Colonic mucosa (tissue), 4 donors: ENCODE data around the gene ADORA1. TPM values are rescaled to one million over a fixed set of nuclear protein-coding genes. Genes with fewer than 3 reads are reported as not detected.

Experiments
- DNase-seq: peaks from one replicate; pipeline ENCODE4 v3.0.0-alpha.2; 2020
- H3K27ac ChIP-seq: fragments of 200-600 bp; one replicate; pipeline ENCODE4 v1.8.0; 2021
- H3K27me3 ChIP-seq: fragments of 200-600 bp; one replicate; pipeline ENCODE4 v1.8.0; 2021
- H3K36me3 ChIP-seq: fragments of 200-600 bp; one replicate; pipeline ENCODE4 v1.8.0; 2021
- H3K4me1 ChIP-seq: fragments of 200-600 bp; one replicate; pipeline ENCODE4 v1.8.0; 2021; ENCODE audit warnings: mild to moderate bottlenecking
- H3K4me3 ChIP-seq: fragments of 200-600 bp; one replicate; pipeline ENCODE4 v1.8.0; 2021
- H3K9ac ChIP-seq, 2 donors: one replicate each; pipeline ENCODE4 v1.7.0; 2013; ENCODE audit warnings: control low read depth in 2 of 2, low read depth in 2 of 2, low read length in 2 of 2
- H3K9me3 ChIP-seq: fragments of 200-600 bp; one replicate; pipeline ENCODE4 v1.8.0; 2021
- intact Hi-C: fragments of 100-400 bp; cut with DNase I; formaldehyde crosslinking; loops from one replicate; pipeline ENCODE4 v1.14.1; 2022
- total RNA-seq, 2 donors: library from RNA; stranded (reverse); fragmentation: NEBNext Ultra II Directional in 1 of 2; extraction: Animal tissue kit (Norgen Biotek cat#: 25700) in 1 of 2; gene quantifications; one replicate each; pipeline ENCODE4 v1.2.1, GENCODE V29; 2021
- TF ChIP-seq, protein P1 (sequence below): fragments of 200-600 bp; IDR thresholded peaks from one replicate; pipeline ENCODE4 v1.8.0; 2022; ENCODE audit warnings: antibody characterized with exemption, mild to moderate bottlenecking
- donor health status: healthy.
- donor health status: DM: no; HTN: no; CAD: no.
- donor health status: DM: no; HTN: no; CAD: no.

The ADORA1 gene
- total RNA-seq, 2 donors from 2014 or later = 0.42 to 1.6 TPM

DNA sequence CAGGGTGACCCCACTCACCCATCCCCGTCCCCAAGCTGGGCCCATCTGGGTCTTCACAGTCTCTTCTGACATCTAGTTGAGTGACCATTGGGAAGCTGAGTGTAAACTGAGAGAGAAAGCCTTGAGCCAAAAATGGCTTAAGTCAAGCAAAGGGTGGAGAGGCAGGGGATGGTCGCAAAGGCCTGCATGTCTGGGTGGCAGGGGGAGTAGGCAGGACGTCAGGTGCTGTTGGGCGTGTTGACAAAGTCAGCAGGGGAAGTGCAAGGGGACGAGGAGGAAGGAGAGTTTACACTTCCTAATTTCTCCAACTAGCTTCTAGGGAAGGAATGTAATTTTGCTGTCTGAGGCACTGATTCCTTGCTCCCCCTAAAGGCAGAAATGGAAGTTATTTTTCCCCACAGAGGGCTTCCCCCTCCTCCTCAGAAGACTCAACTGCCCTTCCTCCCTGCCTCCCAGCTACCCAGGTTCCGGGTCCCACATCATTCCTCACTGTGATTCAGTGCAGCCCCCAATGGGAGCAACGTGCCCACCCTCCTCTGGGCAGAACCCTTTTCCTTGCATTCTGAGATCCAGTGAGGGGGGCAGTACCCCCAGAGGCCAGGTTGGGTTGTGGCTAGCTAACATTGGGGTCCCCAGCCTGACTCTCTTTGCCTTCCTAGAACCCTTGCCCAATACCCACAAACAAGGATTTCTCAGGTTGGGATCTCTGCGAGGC is 1.2 kb upstream of the ADORA1 start:
- Histone ChIP-seq H3K9ac (no peak overlapping the region), H3K4me3 (no peak overlapping the region), H3K36me3 (no peaks in the 10 kb centered on the region), H3K27me3 (peaks cover 19% of the 10 kb centered on the region), H3K9me3 (no peaks in the 10 kb centered on the region), H3K27ac (no peak overlapping the region), H3K4me1 (no peaks in the 10 kb centered on the region)
- TF ChIP-seq, protein P1, sequence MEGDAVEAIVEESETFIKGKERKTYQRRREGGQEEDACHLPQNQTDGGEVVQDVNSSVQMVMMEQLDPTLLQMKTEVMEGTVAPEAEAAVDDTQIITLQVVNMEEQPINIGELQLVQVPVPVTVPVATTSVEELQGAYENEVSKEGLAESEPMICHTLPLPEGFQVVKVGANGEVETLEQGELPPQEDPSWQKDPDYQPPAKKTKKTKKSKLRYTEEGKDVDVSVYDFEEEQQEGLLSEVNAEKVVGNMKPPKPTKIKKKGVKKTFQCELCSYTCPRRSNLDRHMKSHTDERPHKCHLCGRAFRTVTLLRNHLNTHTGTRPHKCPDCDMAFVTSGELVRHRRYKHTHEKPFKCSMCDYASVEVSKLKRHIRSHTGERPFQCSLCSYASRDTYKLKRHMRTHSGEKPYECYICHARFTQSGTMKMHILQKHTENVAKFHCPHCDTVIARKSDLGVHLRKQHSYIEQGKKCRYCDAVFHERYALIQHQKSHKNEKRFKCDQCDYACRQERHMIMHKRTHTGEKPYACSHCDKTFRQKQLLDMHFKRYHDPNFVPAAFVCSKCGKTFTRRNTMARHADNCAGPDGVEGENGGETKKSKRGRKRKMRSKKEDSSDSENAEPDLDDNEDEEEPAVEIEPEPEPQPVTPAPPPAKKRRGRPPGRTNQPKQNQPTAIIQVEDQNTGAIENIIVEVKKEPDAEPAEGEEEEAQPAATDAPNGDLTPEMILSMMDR = no peak
- DNase-seq = no peak
- intact Hi-C loops = no loop called here

DNA sequence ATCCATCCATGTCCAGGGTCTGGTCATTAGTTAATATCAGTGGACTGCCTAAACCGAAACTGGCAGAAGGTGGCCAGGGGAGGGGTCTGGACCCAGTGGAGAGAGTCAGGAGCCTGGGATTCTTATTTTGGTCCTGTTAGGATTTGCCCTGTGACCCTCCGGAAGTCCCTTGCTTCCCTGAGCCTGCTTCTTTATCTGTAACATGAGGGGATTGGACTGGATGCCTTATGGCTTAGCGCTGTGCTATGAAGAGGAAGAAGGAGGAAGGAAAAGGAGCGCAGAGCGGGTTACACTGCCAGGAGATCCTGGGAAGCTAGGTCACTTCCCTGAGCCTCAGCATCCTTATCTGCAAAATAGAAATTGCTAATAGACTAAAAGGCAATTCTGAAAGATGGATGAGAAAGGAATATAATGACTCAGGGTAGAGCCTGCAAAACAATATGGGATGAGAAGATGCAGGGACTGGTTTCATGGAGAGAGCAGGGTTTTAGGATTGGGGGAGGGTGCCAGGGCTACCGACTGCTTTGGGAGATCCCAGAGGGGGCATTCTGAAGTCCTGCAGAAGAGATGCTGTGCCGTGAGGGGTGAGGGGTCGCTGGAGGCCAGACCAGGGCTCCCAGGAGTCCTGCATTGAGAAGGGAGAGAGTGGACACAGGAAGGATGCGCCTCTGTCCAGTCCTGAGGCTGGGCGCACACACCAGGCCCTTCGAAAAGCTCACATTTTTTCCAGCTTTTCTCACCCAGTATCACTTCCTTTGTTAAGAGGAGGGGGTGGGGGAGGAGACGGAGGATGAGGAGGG is 460 bp upstream of the ADORA1 start:
- intact Hi-C loops = no loop called here
- H3K4me3 ChIP-seq = peak overlapping the region; percentile 32
- TF ChIP-seq, protein P1 = no peak
- H3K9me3 ChIP-seq = no peaks in the 10 kb centered on the region
- H3K36me3 ChIP-seq = no peaks in the 10 kb centered on the region
- peak overlapping the region in 1 of 2 donors; percentile 19 for H3K9ac ChIP-seq
- H3K27ac ChIP-seq = no peak overlapping the region
- H3K27me3 ChIP-seq = peaks cover 19% of the 10 kb centered on the region
- no peaks in the 10 kb centered on the region for H3K4me1 ChIP-seq
- DNase-seq = no peak

DNA sequence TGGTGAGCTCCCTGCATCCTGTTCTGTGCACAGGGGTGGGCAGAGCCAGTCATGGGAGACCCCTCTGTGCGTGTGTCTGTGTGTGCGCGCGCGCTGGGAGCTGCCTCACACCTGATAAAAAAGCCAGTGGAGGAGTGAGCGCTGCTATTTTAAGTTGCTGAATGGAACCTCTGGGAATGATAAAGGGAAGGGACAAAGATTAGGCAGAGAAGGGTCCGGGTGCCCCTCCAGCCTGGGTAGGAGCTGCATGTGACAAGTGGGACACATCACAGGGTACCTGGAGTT is 847 bp downstream of the ADORA1 start:
- H3K36me3 ChIP-seq = no peaks in the 10 kb centered on the region
- H3K9me3 ChIP-seq = no peaks in the 10 kb centered on the region
- TF ChIP-seq, protein P1 = no peak
- no peak for DNase-seq
- H3K27me3 ChIP-seq = peaks cover 19% of the 10 kb centered on the region
- peak overlapping the region; percentile 32 for H3K4me3 ChIP-seq
- intact Hi-C loops = no loop called here
- no peak overlapping the region for H3K27ac ChIP-seq
- H3K4me1 ChIP-seq = no peaks in the 10 kb centered on the region
- no peak overlapping the region for H3K9ac ChIP-seq

DNA sequence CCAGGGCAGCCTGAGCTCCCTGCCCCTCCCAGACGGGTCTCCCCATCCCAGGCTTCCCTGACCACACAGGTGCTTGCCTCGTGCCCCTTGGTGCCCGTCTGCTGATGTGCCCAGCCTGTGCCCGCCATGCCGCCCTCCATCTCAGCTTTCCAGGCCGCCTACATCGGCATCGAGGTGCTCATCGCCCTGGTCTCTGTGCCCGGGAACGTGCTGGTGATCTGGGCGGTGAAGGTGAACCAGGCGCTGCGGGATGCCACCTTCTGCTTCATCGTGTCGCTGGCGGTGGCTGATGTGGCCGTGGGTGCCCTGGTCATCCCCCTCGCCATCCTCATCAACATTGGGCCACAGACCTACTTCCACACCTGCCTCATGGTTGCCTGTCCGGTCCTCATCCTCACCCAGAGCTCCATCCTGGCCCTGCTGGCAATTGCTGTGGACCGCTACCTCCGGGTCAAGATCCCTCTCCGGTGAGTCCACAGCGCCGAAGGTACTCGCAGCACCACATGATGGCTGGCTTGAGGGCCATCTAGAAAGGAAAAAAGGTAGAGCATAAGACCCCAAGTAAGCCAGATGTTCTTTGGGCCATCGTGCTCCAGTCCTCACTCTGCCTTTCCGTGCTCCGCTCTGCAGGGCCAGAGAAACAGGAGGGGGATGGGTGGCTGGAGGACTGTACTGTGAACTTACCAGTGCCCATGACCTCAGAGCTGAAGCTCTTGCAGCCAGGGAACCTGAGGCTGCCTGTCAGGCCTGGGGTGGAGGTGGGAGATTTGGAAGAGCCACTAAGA is 1.4 kb downstream of the ADORA1 start:
- Histone ChIP-seq H3K4me3 (peak overlapping the region; percentile 32), H3K9me3 (no peaks in the 10 kb centered on the region), H3K9ac (no peak overlapping the region), H3K4me1 (no peaks in the 10 kb centered on the region), H3K27ac (no peak overlapping the region), H3K36me3 (no peaks in the 10 kb centered on the region), H3K27me3 (peaks cover 19% of the 10 kb centered on the region)
- intact Hi-C loops = no loop called here
- TF ChIP-seq, protein P1 = no peak
- peak; percentile 13 for DNase-seq

DNA sequence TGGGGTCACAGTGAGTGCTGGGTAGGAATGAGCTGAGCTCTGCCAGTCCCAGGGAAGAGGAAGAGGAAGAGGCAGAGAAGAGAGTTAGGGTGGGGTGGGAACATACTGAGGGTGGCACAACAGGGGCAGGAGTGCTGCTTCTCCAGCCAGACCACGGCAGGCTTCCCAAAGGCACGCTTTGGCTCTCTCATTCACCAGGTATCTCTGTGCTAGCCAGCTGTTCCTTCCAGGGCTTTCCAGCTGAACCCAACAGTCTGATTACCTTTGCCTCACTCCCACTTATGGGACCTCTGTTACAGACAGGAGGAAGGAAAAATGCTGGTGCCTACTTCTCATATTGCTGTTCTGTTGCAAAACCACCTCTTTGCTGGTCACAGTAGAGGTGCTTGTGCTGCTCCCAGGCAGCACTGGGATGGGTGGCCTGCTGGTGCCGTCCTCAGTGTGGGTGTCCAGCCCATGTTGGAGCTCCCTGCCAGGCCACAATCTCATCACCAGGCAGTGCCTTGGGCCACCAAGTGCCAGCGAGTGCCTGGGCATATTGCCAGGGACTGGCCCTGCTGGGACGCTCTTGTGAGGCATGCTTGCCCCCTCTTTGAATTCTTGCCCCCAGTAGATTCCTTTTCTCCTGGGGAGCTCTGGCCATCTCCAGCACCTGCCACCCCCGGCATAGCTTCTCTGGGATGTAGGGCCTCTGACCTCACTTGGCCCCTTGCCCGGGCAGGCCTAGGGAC is 2.1 kb downstream of the ADORA1 start:
- intact Hi-C loops = no loop called here
- DNase-seq = no peak
- Histone ChIP-seq H3K27ac (no peak overlapping the region), H3K4me3 (no peak overlapping the region), H3K27me3 (peaks cover 19% of the 10 kb centered on the region), H3K36me3 (no peaks in the 10 kb centered on the region), H3K4me1 (no peaks in the 10 kb centered on the region), H3K9ac (no peak overlapping the region), H3K9me3 (no peaks in the 10 kb centered on the region)
- TF ChIP-seq, protein P1 = no peak
